ENCODE measurements around the gene STAMBP. TPM values are rescaled to one million over a fixed set of nuclear protein-coding genes. Genes with fewer than 3 reads are reported as not detected.
A peak's percentile ranks its signal among the peaks of the same experiment; 100 is the strongest.

The STAMBP gene
- total and polyA plus RNA-seq, 2 of the 4 experiments (the other 2 are of a cell fraction) = 29.7 to 38.7 TPM

GRCh38 chr2:73852020-73852419 is 23.3 kb downstream of the STAMBP start:
- Histone ChIP-seq H3K4me1 (ENCODE audit: control insufficient read depth, insufficient read depth, low read length) (peaks cover 9% of the 10 kb centered on the region), H2AK5ac (ENCODE audit: low read depth, low read length) (peak overlapping the region; percentile 87; the same call in 1 of the 2 replicates), H3K23ac (ENCODE audit: low read depth, low read length) (no peak overlapping the region; the same call in 1 of the 2 replicates), H3K4me2 (ENCODE audit: low read depth, low read length) (no peak overlapping the region; the same call in 1 of the 2 replicates), H3K4ac (ENCODE audit: low read depth, low read length) (peak overlapping the region; percentile 75), H3K9me3 (ENCODE audit: control insufficient read depth, insufficient read depth, low read length) (no peaks in the 10 kb centered on the region), H2BK120ac (ENCODE audit: low read depth, low read length) (peak overlapping the region; percentile 87), H3K9ac (ENCODE audit: low read depth, low read length) (no peak overlapping the region), H3K79me1 (ENCODE audit: low read depth in 1 of 2, low read length in 2 of 2) (peaks cover 0 to 16% of the 10 kb centered on the region in 2 experiments; a peak in 2 of 4 replicates), H3K4me3 (ENCODE audit: insufficient read depth, low read depth, low read length) (no peak overlapping the region), H2BK15ac (ENCODE audit: low read depth, low read length) (peak overlapping the region; percentile 81; the same call in 2 of the 3 replicates), H3K14ac (replicated peaks; ENCODE audit: low read depth, low read length) (peak overlapping the region; percentile 64; the same call in 1 of the 2 replicates), H2AK9ac (replicated peaks; ENCODE audit: low read depth, low read length, poor library complexity) (no peak overlapping the region), H4K5ac (ENCODE audit: low read depth, low read length) (0 out of 2 replicates have a peak overlapping the region, but pooled peaks have one; percentile 2), H4K20me1 (ENCODE audit: insufficient read depth, low read length) (0 out of 2 replicates have a peak, but pooled peaks cover 5% of the 10 kb centered on the region), H2AFZ (replicated peaks; ENCODE audit: low read length, poor library complexity) (no peak overlapping the region), H4K8ac (ENCODE audit: low read depth in 2 of 2, low read length in 2 of 2) (peak overlapping the region in 1 of 2 experiments; percentile 59; a peak in 1 of 4 replicates), H2BK5ac (ENCODE audit: low read depth, low read length, poor library complexity, severe bottlenecking) (peak overlapping the region; percentile 54), H2BK20ac (ENCODE audit: low read depth, low read length) (peak overlapping the region; percentile 88), H3K56ac (ENCODE audit: extremely low read depth, insufficient read depth, low read length) (no peak overlapping the region), H4K91ac (ENCODE audit: insufficient read depth, low read depth, low read length) (peak overlapping the region; percentile 74; the same call in 1 of the 2 replicates), H3K18ac (ENCODE audit: low read depth, low read length) (peak overlapping the region; percentile 64; the same call in 1 of the 2 replicates), H3K27me3 (ENCODE audit: control insufficient read depth, insufficient read depth, low read length) (no peaks in the 10 kb centered on the region), H3K9me1 (ENCODE audit: insufficient read depth, low read length) (peaks cover 9% of the 10 kb centered on the region), H3K36me3 (ENCODE audit: control insufficient read depth, insufficient read depth, low read length) (peaks cover 45% of the 10 kb centered on the region), H3K27ac (ENCODE audit: insufficient read depth, low read length) (no peak overlapping the region)
- ChIA-PET POLR2A (ENCODE audit: unreplicated experiment) (no interaction called here), CTCF (no interaction called here)
- dilution Hi-C loops (cut with HindIII; ENCODE audit: low sequenced_read_pairs, unreplicated experiment) (no loop called here), intact Hi-C loops (cut with micrococcal nuclease) (no loop called here), in situ Hi-C loops (cut with MboI; ENCODE audit: low sequenced_read_pairs) (no loop called here)
- TF ChIP-seq CEBPB (IDR thresholded peaks at IDR 0.05; ENCODE audit: low read depth, low read length) (peak; percentile 56; the same call in 1 of the 2 replicates), RCOR1 (IDR thresholded peaks at IDR 0.05; ENCODE audit: insufficient replicate concordance, low read length) (peak; percentile 13), BHLHE40 (IDR thresholded peaks at IDR 0.05; ENCODE audit: low read depth, low read length) (peak; percentile 53; the same call in 1 of the 2 replicates), RAD21 (IDR thresholded peaks at IDR 0.05; ENCODE audit: low read length) (no peak), CHD1 (IDR thresholded peaks at IDR 0.05; ENCODE audit: low read depth, low read length) (no peak), USF2 (IDR thresholded peaks at IDR 0.05; ENCODE audit: low read depth, low read length) (no peak), FOS (IDR thresholded peaks at IDR 0.05; ENCODE audit: low read depth, low read length) (peak; percentile 96)
- peak; percentile 90 for DNase-seq
- ATAC-seq (ENCODE audit: low read depth) = peak; percentile 84
- no TSS peak for BruUV-seq (replicated peaks)

Data from IMR-90 (cell line).